ENCODE data around the gene CKAP2. TPM values are rescaled to one million over a fixed set of nuclear protein-coding genes. Genes with fewer than 3 reads are reported as not detected.
"Not testable (repeated sequence)": the region's sequence is repeated elsewhere in the genome, so short reads cannot be mapped to it uniquely, and the experiment has no call there.

Gene CKAP2
- polyA plus RNA-seq (2013, experiment 1 of 2) = 66.5 TPM
- polyA plus RNA-seq (2013, experiment 2 of 2) = 85.7 TPM

DNA sequence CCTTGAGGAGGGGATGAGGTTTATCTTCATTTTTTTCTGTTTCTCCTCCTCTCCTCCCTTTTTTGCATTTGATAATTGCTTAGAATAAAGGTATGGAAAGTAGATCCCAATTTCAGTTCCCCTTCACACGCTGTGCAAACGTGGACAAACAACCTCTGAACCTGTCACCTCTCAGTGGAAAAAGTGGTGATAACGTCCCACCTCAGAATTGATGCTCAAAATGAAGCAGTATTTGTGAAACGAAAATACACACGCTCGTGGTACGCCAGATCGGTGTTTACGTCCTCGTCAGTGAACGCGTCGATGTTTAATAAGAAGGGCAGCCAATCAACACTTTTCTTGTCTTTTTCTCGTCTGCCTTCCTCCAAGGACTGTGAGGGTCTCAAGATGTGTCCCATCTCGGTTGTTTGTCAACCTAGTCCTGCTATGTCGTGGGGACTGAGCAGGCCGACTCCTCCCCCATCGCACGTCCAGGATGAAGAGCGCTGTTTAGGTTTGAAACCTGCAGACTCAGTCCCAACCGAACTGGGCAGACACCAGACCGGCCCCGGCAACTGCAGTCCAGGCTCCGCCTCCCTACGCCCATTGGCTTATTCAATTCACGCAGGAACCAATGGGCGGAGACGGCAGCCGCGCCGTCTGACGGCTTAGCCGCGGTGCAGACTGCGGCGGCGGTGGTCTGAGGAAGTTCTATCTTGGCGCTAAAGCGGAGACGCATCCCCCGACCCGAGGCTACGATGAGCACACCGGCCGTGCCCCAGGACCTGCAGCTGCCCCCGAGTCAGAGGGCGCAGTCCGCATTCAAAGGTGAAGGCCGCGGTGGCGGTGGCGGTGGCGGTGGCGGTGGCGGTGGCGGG, at the start of gene CKAP2:
TSS of gene CKAP2 (plus strand) at position 659 of the 857 bp plus-strand sequence. CDS start at position 738, 79 bp downstream.
- under 1% methylated on average over 56 of the region's 56 CpGs for WGBS
- Histone ChIP-seq H3K4me1 (ENCODE audit: insufficient read depth, low read length) (peaks cover 7% of the 10 kb centered on the region), H3K27me3 (ENCODE audit: insufficient read depth, low read length) (no peaks in the 10 kb centered on the region)

DNA sequence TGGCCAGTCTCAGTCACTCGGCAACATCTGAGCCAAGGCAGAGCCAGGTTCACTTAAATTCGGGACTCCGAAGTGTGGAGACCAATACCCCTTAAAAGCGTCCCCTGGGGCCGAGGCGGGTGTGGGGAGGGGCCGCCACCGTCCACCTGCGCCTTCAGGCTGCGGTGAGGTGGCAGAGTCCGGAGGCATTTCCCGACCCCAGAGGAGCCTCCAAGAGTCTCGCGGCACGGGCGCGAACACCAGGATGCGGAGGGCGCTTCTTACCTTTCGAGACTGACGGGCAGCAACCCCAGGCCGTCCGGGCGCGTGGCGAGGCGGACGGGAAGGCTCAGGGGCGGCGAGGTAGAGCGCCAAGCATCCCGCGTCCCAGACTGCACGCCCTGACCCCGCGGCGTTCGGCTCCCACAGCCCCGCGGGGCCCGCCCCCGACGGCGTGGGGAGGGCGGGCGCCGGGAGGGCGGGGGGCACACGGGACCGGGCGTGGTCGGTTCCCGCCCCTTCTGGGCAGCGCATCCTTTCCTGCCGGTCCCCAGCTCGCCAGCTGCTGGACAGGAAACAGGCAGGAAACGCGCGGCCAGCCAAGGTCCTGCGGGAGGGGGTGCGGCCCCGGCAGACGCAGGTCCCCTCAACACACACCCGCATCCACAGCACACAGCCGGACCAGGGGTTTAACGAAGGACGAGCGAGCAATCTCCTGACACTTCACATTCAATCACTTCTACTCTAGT, 49.3 kb upstream of the CKAP2 start, which contains the start of gene THSD1:
TSS of gene THSD1 (minus strand) at position 406 of the 728 bp plus-strand sequence. CDS start 3,572 bp downstream, outside the sequence.
- H3K4me3 ChIP-seq (ENCODE audit: low read length) = peak within 1 kb of the TSS; percentile 58
- H3K9me3 ChIP-seq (ENCODE audit: insufficient read depth, low read depth, low read length) = no peaks in the 10 kb centered on the region
- peaks cover 4% of the 10 kb centered on the region; the same call in 1 of the 2 replicates for H3K4me1 ChIP-seq (ENCODE audit: insufficient read depth, low read length)
- H3K36me3 ChIP-seq (ENCODE audit: insufficient read depth, low read length) = 0 out of 2 replicates have a peak, but pooled peaks cover 4% of the 10 kb centered on the region
- WGBS = 2% methylated on average over 68 of the region's 68 CpGs
- H3K27ac ChIP-seq (ENCODE audit: low read depth, low read length) = no peak within 1 kb of the TSS
- H3K27me3 ChIP-seq (ENCODE audit: insufficient read depth, low read length) = peaks cover 32% of the 10 kb centered on the region
- H3K9ac ChIP-seq (ENCODE audit: low read depth, low read length) = peak within 1 kb of the TSS; percentile 25; the same call in 1 of the 2 replicates

More for the DNA sequence above, at the start of gene CKAP2:
- Histone ChIP-seq H3K9me3 (ENCODE audit: insufficient read depth, low read depth, low read length) (no peaks in the 10 kb centered on the region), H3K27ac (ENCODE audit: low read depth, low read length) (peak within 1 kb of the TSS; percentile 81), H3K36me3 (ENCODE audit: insufficient read depth, low read length) (peaks cover 34% of the 10 kb centered on the region), H3K4me3 (ENCODE audit: low read length) (peak within 1 kb of the TSS; percentile 76), H3K9ac (ENCODE audit: low read depth, low read length) (peak within 1 kb of the TSS; percentile 92)

GRCh38 chr13:52406629-52407028, 48.6 kb upstream of the CKAP2 start:
- H3K27ac ChIP-seq (ENCODE audit: low read depth, low read length) = no peak overlapping the region
- WGBS = 92% methylated on average over 4 of the region's 4 CpGs
- H3K9me3 ChIP-seq (ENCODE audit: insufficient read depth, low read depth, low read length) = no peaks in the 10 kb centered on the region
- peaks cover 4% of the 10 kb centered on the region; the same call in 1 of the 2 replicates for H3K4me1 ChIP-seq (ENCODE audit: insufficient read depth, low read length)
- no peak overlapping the region for H3K9ac ChIP-seq (ENCODE audit: low read depth, low read length)
- peaks cover 32% of the 10 kb centered on the region for H3K27me3 ChIP-seq (ENCODE audit: insufficient read depth, low read length)
- H3K4me3 ChIP-seq (ENCODE audit: low read length) = peak overlapping the region; percentile 58
- 0 out of 2 replicates have a peak, but pooled peaks cover 5% of the 10 kb centered on the region for H3K36me3 ChIP-seq (ENCODE audit: insufficient read depth, low read length)

- WGBS = 94% methylated on average over 12 of the region's 12 CpGs
Measured at GRCh38 chr13:52407436-52407835, 47.8 kb upstream of the CKAP2 start.

DNA sequence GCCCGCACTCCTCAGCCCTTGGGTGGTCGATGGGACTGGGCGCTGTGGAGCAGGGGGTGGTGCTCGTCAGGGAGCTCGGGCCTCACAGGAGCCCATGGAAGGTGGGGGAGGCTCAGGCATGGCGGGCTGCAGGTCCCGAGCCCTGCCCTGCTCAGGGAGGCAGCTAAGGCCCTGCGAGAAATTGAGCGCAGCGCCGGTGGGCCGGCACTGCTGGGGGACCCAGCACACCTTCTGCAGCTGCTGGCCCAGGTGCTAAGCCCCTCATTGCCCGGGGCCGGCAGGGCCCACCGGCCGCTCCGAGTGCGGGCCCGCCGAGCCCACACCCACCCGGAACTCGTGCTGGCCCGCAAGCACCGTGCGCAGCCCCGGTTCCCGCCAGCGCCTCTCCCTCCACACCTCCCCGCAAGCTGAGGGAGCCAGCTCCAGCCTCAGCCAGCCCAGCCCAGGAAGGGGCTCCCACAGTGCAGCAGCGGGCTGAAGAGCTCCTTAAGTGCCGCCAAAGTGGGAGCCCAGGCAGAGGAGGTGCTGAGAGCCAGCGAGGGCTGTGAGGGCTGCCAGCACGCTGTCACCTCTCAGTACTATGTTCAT, 47.1 kb upstream of the CKAP2 start:
- H3K4me1 ChIP-seq (ENCODE audit: insufficient read depth, low read length); H3K27ac ChIP-seq (ENCODE audit: low read depth, low read length); H3K9me3 ChIP-seq (ENCODE audit: insufficient read depth, low read depth, low read length); H3K4me3 ChIP-seq (ENCODE audit: low read length); H3K9ac ChIP-seq (ENCODE audit: low read depth, low read length): not testable (repeated sequence)
- peaks cover 16% of the 10 kb centered on the region for H3K36me3 ChIP-seq (ENCODE audit: insufficient read depth, low read length)
- WGBS = 91% methylated on average over 33 of the region's 33 CpGs
- peaks cover 32% of the 10 kb centered on the region for H3K27me3 ChIP-seq (ENCODE audit: insufficient read depth, low read length)

More at GRCh38 chr13:52407436-52407835, 47.8 kb upstream of the CKAP2 start:
- H3K27ac ChIP-seq (ENCODE audit: low read depth, low read length); H3K9ac ChIP-seq (ENCODE audit: low read depth, low read length); H3K9me3 ChIP-seq (ENCODE audit: insufficient read depth, low read depth, low read length); H3K36me3 ChIP-seq (ENCODE audit: insufficient read depth, low read length); H3K4me1 ChIP-seq (ENCODE audit: insufficient read depth, low read length); H3K4me3 ChIP-seq (ENCODE audit: low read length): not testable (repeated sequence)
- H3K27me3 ChIP-seq (ENCODE audit: insufficient read depth, low read length) = peaks cover 32% of the 10 kb centered on the region

- 92% methylated on average over 4 of the region's 4 CpGs for WGBS
Measured at GRCh38 chr13:52411629-52412028, 43.6 kb upstream of the CKAP2 start.

DNA sequence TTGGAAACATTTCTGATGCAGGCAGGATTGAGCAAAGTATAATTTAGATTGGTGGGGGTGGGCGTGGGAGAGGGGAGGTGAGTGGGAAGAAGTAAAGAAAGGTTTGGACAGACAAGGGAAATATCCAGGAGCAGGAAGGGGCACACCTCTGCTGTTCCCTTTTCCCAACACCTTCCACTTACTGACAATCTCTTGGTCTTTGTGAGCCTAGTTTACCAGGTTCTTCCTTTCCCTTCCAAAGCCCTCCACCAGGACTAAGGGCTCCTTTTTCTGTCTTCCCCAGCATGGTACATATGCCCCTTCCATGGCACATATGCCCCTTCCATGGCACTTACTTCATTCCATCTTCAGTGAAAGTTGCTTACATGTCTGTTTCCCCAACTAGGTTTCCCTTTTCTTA, 43.1 kb upstream of the CKAP2 start:
- 90% methylated on average over 1 of the region's 1 CpG for WGBS
- Histone ChIP-seq H3K4me1 (ENCODE audit: insufficient read depth, low read length) (no peaks in the 10 kb centered on the region), H3K9ac (ENCODE audit: low read depth, low read length) (no peak overlapping the region), H3K9me3 (ENCODE audit: insufficient read depth, low read depth, low read length) (no peaks in the 10 kb centered on the region), H3K27ac (ENCODE audit: low read depth, low read length) (no peak overlapping the region), H3K27me3 (ENCODE audit: insufficient read depth, low read length) (no peaks in the 10 kb centered on the region), H3K4me3 (ENCODE audit: low read length) (no peak overlapping the region), H3K36me3 (ENCODE audit: insufficient read depth, low read length) (peaks cover 56% of the 10 kb centered on the region)

More at GRCh38 chr13:52411629-52412028, 43.6 kb upstream of the CKAP2 start:
- peaks cover 51% of the 10 kb centered on the region for H3K36me3 ChIP-seq (ENCODE audit: insufficient read depth, low read length)
- no peaks in the 10 kb centered on the region for H3K9me3 ChIP-seq (ENCODE audit: insufficient read depth, low read depth, low read length)
- no peak overlapping the region for H3K4me3 ChIP-seq (ENCODE audit: low read length)
- no peak overlapping the region for H3K9ac ChIP-seq (ENCODE audit: low read depth, low read length)
- H3K4me1 ChIP-seq (ENCODE audit: insufficient read depth, low read length) = no peaks in the 10 kb centered on the region
- H3K27me3 ChIP-seq (ENCODE audit: insufficient read depth, low read length) = peaks cover 4% of the 10 kb centered on the region
- no peak overlapping the region for H3K27ac ChIP-seq (ENCODE audit: low read depth, low read length)

- H3K9me3 ChIP-seq (ENCODE audit: insufficient read depth, low read depth, low read length) = no peaks in the 10 kb centered on the region
- 100% methylated on average over 1 of the region's 1 CpG for WGBS
- no peak overlapping the region for H3K27ac ChIP-seq (ENCODE audit: low read depth, low read length)
- H3K36me3 ChIP-seq (ENCODE audit: insufficient read depth, low read length) = peaks cover 71% of the 10 kb centered on the region
- no peaks in the 10 kb centered on the region for H3K4me1 ChIP-seq (ENCODE audit: insufficient read depth, low read length)
- no peak overlapping the region for H3K9ac ChIP-seq (ENCODE audit: low read depth, low read length)
- H3K27me3 ChIP-seq (ENCODE audit: insufficient read depth, low read length) = no peaks in the 10 kb centered on the region
- no peak overlapping the region for H3K4me3 ChIP-seq (ENCODE audit: low read length)
Measured at GRCh38 chr13:52414051-52414450, 41.2 kb upstream of the CKAP2 start.

DNA sequence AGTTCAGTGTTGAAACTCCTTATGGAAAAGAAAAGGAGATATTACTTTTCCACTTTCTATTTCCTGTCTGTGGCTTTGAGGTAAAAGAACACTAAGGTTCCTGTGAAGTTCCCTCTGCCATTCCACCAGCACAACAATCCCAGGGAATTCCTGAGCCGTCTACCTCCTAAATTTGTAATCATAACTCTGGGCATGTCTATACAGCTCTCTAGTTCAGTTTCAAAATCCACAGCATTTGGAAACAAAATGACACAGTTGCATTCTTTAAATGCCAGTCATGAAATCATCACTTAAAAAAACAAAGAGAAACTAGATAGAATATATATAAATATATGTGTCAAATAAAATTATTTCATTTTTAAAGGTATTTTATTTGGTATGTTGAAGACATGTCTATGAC, 40.3 kb upstream of the CKAP2 start:
- Histone ChIP-seq H3K27ac (ENCODE audit: low read depth, low read length) (no peak overlapping the region), H3K4me3 (ENCODE audit: low read length) (no peak overlapping the region), H3K4me1 (ENCODE audit: insufficient read depth, low read length) (no peaks in the 10 kb centered on the region), H3K9ac (ENCODE audit: low read depth, low read length) (no peak overlapping the region), H3K9me3 (ENCODE audit: insufficient read depth, low read depth, low read length) (no peaks in the 10 kb centered on the region), H3K36me3 (ENCODE audit: insufficient read depth, low read length) (peaks cover 72% of the 10 kb centered on the region), H3K27me3 (ENCODE audit: insufficient read depth, low read length) (no peaks in the 10 kb centered on the region)
- WGBS = 98% methylated on average over 1 of the region's 1 CpG

- Histone ChIP-seq H3K4me1 (ENCODE audit: insufficient read depth, low read length) (no peaks in the 10 kb centered on the region), H3K27me3 (ENCODE audit: insufficient read depth, low read length) (no peaks in the 10 kb centered on the region), H3K36me3 (ENCODE audit: insufficient read depth, low read length) (peaks cover 77% of the 10 kb centered on the region), H3K27ac (ENCODE audit: low read depth, low read length) (no peak overlapping the region), H3K4me3 (ENCODE audit: low read length) (no peak overlapping the region), H3K9me3 (ENCODE audit: insufficient read depth, low read depth, low read length) (no peaks in the 10 kb centered on the region), H3K9ac (ENCODE audit: low read depth, low read length) (no peak overlapping the region)
- 100% methylated on average over 1 of the region's 1 CpG for WGBS
Measured at GRCh38 chr13:52419080-52419479, 36.2 kb upstream of the CKAP2 start.
